Measurements from ENCODE around the gene KCNIP1.

GRCh38 chr5:170553218-170553617 lies 49.4 kb downstream of the KCNIP1 start:
- TF ChIP-seq, protein P1, sequence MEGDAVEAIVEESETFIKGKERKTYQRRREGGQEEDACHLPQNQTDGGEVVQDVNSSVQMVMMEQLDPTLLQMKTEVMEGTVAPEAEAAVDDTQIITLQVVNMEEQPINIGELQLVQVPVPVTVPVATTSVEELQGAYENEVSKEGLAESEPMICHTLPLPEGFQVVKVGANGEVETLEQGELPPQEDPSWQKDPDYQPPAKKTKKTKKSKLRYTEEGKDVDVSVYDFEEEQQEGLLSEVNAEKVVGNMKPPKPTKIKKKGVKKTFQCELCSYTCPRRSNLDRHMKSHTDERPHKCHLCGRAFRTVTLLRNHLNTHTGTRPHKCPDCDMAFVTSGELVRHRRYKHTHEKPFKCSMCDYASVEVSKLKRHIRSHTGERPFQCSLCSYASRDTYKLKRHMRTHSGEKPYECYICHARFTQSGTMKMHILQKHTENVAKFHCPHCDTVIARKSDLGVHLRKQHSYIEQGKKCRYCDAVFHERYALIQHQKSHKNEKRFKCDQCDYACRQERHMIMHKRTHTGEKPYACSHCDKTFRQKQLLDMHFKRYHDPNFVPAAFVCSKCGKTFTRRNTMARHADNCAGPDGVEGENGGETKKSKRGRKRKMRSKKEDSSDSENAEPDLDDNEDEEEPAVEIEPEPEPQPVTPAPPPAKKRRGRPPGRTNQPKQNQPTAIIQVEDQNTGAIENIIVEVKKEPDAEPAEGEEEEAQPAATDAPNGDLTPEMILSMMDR (IDR thresholded peaks at IDR 0.05) = no peak
- TF ChIP-seq POLR2A (IDR thresholded peaks at IDR 0.05) = no peak
- TF ChIP-seq POLR2AphosphoS5 (IDR thresholded peaks at IDR 0.05) = no peak
